ENCODE data around the gene PDZD2. TPM values are rescaled to one million over a fixed set of nuclear protein-coding genes. Genes with fewer than 3 reads are reported as not detected.

The PDZD2 gene
- total and polyA plus RNA-seq, 2 experiments from 2014 or later, result 8.3 to 16.9 TPM

- H3K27me3 Mint-ChIP-seq (ENCODE audit: insufficient read depth, low read depth, poor library complexity), result peaks cover 4% of the 10 kb centered on the region
- H3K9me3 Mint-ChIP-seq, result no peaks in the 10 kb centered on the region; the same call in 2 of the 3 replicates
- Histone ChIP-seq H3K9me2 (ENCODE audit: insufficient read depth) (peaks cover 11% of the 10 kb centered on the region; the same call in 1 of the 2 replicates), H3K36me3 (ENCODE audit: insufficient read depth) (no peaks in the 10 kb centered on the region; the same call in 1 of the 2 replicates), H3K4me3 (no peak overlapping the region), H3K79me2 (replicated peaks; ENCODE audit: insufficient read depth) (no peaks in the 10 kb centered on the region), H3F3A (replicated peaks; ENCODE audit: low read depth) (no peaks in the 10 kb centered on the region), H3K4me1 (ENCODE audit: insufficient read depth) (peaks cover 17% of the 10 kb centered on the region; the same call in 1 of the 2 replicates), H4K20me1 (replicated peaks; ENCODE audit: insufficient read depth) (no peaks in the 10 kb centered on the region), H3K27ac (ENCODE audit: low read depth) (no peak overlapping the region), H2AFZ (no peak overlapping the region), H3K27me3 (ENCODE audit: insufficient read depth) (no peaks in the 10 kb centered on the region), H3K4me2 (no peak overlapping the region)
- TF ChIP-seq CTCF (conservative IDR thresholded peaks at IDR 0.05; ENCODE audit: low read depth in 2 of 2) (no peak), ETS1 (IDR thresholded peaks at IDR 0.05) (no peak), ZNF114 (CRISPR knock-in tag; IDR thresholded peaks at IDR 0.05) (no peak), ZNF331 (CRISPR knock-in tag; IDR thresholded peaks at IDR 0.05; ENCODE audit: low read depth) (no peak), NANOG (IDR thresholded peaks at IDR 0.05; ENCODE audit: borderline replicate concordance) (no peak), EZH2phosphoT487 (IDR thresholded peaks at IDR 0.05; ENCODE audit: unreplicated experiment) (no peak), JUNB (IDR thresholded peaks at IDR 0.05; ENCODE audit: unreplicated experiment) (no peak), STAT1 (IDR thresholded peaks at IDR 0.05; ENCODE audit: unreplicated experiment) (no peak), POLR2AphosphoS5 (IDR thresholded peaks at IDR 0.05; ENCODE audit: low read depth) (no peak), CREB1 (CRISPR knock-in tag; IDR thresholded peaks at IDR 0.05; ENCODE audit: low read depth) (no peak), ZNF462 (CRISPR knock-in tag; IDR thresholded peaks at IDR 0.05) (no peak), EZH2 (IDR thresholded peaks at IDR 0.05; ENCODE audit: low read depth, unreplicated experiment) (no peak), REST (IDR thresholded peaks at IDR 0.05; ENCODE audit: unreplicated experiment) (no peak)
- DNase-seq (ENCODE audit: low spot score), result no peak
- peaks cover 5% of the 10 kb centered on the region for H3K36me3 Mint-ChIP-seq (ENCODE audit: low read depth)
- H3K27ac Mint-ChIP-seq, result no peak overlapping the region
- peaks cover 7% of the 10 kb centered on the region for H3K4me1 Mint-ChIP-seq
- ATAC-seq, result no peak
- no peak overlapping the region for H3K4me3 Mint-ChIP-seq
Measured at GRCh38 chr5:32000731-32001130, 361.8 kb downstream of the PDZD2 start.

Measured in GM23338 (cell line).